ENCODE results near the gene CD58.

DNA sequence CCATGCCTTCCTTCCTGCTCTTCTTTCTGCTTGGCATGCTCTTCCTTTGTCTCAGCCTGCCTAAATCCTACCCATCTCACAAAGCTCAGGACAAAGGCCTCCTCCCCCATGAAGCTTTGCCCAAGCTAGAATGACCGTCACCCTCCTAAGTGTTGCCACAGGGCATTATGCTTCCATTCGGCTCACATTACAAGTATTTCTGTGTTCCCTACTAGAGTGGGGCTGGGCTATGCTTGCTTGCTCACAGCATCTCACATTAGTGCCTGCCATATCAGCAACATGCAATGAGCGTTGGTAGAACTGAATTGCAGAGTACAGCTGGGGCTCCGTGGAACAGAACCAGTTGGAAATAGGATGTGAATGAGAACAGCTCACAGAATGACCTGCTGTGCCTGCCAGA, 82.8 kb downstream of the CD58 start:
- TF ChIP-seq, protein P1, sequence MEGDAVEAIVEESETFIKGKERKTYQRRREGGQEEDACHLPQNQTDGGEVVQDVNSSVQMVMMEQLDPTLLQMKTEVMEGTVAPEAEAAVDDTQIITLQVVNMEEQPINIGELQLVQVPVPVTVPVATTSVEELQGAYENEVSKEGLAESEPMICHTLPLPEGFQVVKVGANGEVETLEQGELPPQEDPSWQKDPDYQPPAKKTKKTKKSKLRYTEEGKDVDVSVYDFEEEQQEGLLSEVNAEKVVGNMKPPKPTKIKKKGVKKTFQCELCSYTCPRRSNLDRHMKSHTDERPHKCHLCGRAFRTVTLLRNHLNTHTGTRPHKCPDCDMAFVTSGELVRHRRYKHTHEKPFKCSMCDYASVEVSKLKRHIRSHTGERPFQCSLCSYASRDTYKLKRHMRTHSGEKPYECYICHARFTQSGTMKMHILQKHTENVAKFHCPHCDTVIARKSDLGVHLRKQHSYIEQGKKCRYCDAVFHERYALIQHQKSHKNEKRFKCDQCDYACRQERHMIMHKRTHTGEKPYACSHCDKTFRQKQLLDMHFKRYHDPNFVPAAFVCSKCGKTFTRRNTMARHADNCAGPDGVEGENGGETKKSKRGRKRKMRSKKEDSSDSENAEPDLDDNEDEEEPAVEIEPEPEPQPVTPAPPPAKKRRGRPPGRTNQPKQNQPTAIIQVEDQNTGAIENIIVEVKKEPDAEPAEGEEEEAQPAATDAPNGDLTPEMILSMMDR (IDR thresholded peaks at IDR 0.05), result no peak
- no peak for TF ChIP-seq POLR2AphosphoS5 (IDR thresholded peaks at IDR 0.05)
- no peak for TF ChIP-seq EP300 (IDR thresholded peaks at IDR 0.05)
- no peak for TF ChIP-seq POLR2A (IDR thresholded peaks at IDR 0.05)

All from suprapubic skin (tissue), 4 donors.